Esophagus squamous epithelium (tissue), 5 donors: Measurements from ENCODE around the gene POP7. TPM values are rescaled to one million over a fixed set of nuclear protein-coding genes. Genes with fewer than 3 reads are reported as not detected.

Experiments
- DNase-seq: peaks from one replicate; lab custom pipeline; 2025; lab: John Stamatoyannopoulos, UW
- H3K27ac ChIP-seq, 4 donors: fragments of 200-600 bp; sonication (generic); one replicate each; pipeline ENCODE4 v1.5.1; 2016 to 2019; ENCODE audit warnings: mild to moderate bottlenecking in 1 of 4
- H3K27me3 ChIP-seq, 4 donors: fragments of 200-600 bp; sonication (generic); 1 replicate in 3 of 4; 2 replicates in 1 of 4; pipeline versions ENCODE4 v1.5.1 to v1.6.0; 2017 to 2021; ENCODE audit warnings: antibody characterized with exemption in 1 of 4
- H3K36me3 ChIP-seq, 3 donors: fragments of 200-600 bp; sonication (generic); one replicate each; pipeline ENCODE4 v1.5.1; 2016 to 2019
- H3K4me1 ChIP-seq, 3 donors: fragments of 200-600 bp; sonication (generic); one replicate each; pipeline ENCODE4 v1.5.1; 2017 to 2019
- H3K4me3 ChIP-seq, 4 donors: fragments of 200-600 bp; sonication (generic); 1 replicate in 3 of 4; 2 replicates in 1 of 4; pipeline ENCODE4 v1.5.1; 2016 to 2019; ENCODE audit warnings: mild to moderate bottlenecking in 2 of 4, moderate library complexity in 1 of 4
- H3K9me3 ChIP-seq, 3 donors: fragments of 200-600 bp; sonication (generic); one replicate each; pipeline ENCODE4 v1.5.1; 2016 to 2019
- CTCF ChIP-seq, 6 experiments: fragments of 450-650 bp in 4 of 6; fragments of 200-600 bp in 2 of 6; sonication (generic) in 2 of 6; IDR thresholded peaks; one replicate each; pipeline ENCODE4 v1.5.1; 2016 to 2019; ENCODE audit warnings: antibody characterized with exemption in 6 of 6, mild to moderate bottlenecking in 4 of 6, moderate library complexity in 4 of 6
- POLR2A ChIP-seq, 4 donors: fragments of 450-650 bp; IDR thresholded peaks; one replicate each; pipeline ENCODE4 v1.6.1; 2017; ENCODE audit warnings: antibody characterized with exemption in 4 of 4, mild to moderate bottlenecking in 4 of 4, moderate library complexity in 3 of 4
- WGBS, 2 donors: methylation state at CpG; one replicate each; pipeline ENCODE4 v1.1.5; 2018; 5-methylcytosine and 5-hydroxymethylcytosine counted together
- intact Hi-C: fragments of 100-400 bp; cut with DNase I; formaldehyde crosslinking; loops from one replicate; pipeline ENCODE4 v1.15.0; 2022
- total RNA-seq, 4 donors: library from RNA; depleted of rRNA; stranded (reverse); fragments of >200 nt; gene quantifications; one replicate each; pipeline ENCODE4 v1.1.0, GENCODE V29; 2016
- donor health status: DM: yes; HTN: yes; CAD: no.

The POP7 gene
- total RNA-seq, 4 donors from 2014 or later: 28.0 to 36.7 (median 30.0) TPM

GRCh38 chr7:100686201-100686821 is 19.6 kb upstream of the POP7 start:
- peaks cover 54 to 89% (median 62%) of the 10 kb centered on the region in 3 donors for H3K36me3 ChIP-seq
- H3K9me3 ChIP-seq: no peaks in the 10 kb centered on the region
- 72 to 88% methylated on average over 18 of the region's 33 CpGs for WGBS, 2 donors
- TF ChIP-seq CTCF (IDR thresholded peaks at IDR 0.05) (no peak), POLR2A (IDR thresholded peaks at IDR 0.05) (no peak)
- peaks cover 3 to 45% (median 22%) of the 10 kb centered on the region in 3 donors for H3K4me1 ChIP-seq
- H3K4me3 ChIP-seq: no peak overlapping the region
- no peaks in the 10 kb centered on the region for H3K27me3 ChIP-seq
- H3K27ac ChIP-seq: no peak overlapping the region
- intact Hi-C loops: no loop called here
- no peak for DNase-seq

- H3K27ac ChIP-seq: no peak overlapping the region
- H3K4me1 ChIP-seq: peaks cover 8 to 45% (median 27%) of the 10 kb centered on the region in 3 donors
- intact Hi-C loops: no loop called here
- 75 to 88% methylated on average over 4 to 5 of the region's 17 CpGs for WGBS, 2 donors
- no peak for TF ChIP-seq POLR2A (IDR thresholded peaks at IDR 0.05)
- no peak for TF ChIP-seq CTCF (IDR thresholded peaks at IDR 0.05)
- H3K27me3 ChIP-seq: no peaks in the 10 kb centered on the region
- no peak overlapping the region for H3K4me3 ChIP-seq
- no peaks in the 10 kb centered on the region for H3K9me3 ChIP-seq
- H3K36me3 ChIP-seq: peaks cover 49 to 84% (median 57%) of the 10 kb centered on the region in 3 donors
- DNase-seq: no peak
These were observed 19.1 kb upstream of the POP7 start for GRCh38 chr7:100686822-100687211.

GRCh38 chr7:100687261-100687660 is 18.7 kb upstream of the POP7 start:
- no peak for DNase-seq
- H3K4me1 ChIP-seq: peaks cover 12 to 45% (median 31%) of the 10 kb centered on the region in 3 donors
- intact Hi-C loops: no loop called here

GRCh38 chr7:100687751-100688300 is 18.1 kb upstream of the POP7 start:
- 96% methylated on average over 10 of the region's 25 CpGs; no CpG with 5 or more reads in 1 of the 2 donors for WGBS, 2 donors
- TF ChIP-seq CTCF (IDR thresholded peaks at IDR 0.05) (no peak), POLR2A (IDR thresholded peaks at IDR 0.05) (no peak)
- intact Hi-C loops: no loop called here
- peaks cover 17 to 48% (median 37%) of the 10 kb centered on the region in 3 donors for H3K4me1 ChIP-seq
- no peak for DNase-seq
- H3K9me3 ChIP-seq: no peaks in the 10 kb centered on the region
- H3K36me3 ChIP-seq: peaks cover 39 to 74% (median 57%) of the 10 kb centered on the region in 3 donors
- H3K27me3 ChIP-seq: no peaks in the 10 kb centered on the region
- H3K4me3 ChIP-seq: no peak overlapping the region
- no peak overlapping the region for H3K27ac ChIP-seq

More at GRCh38 chr7:100687261-100687660, 18.7 kb upstream of the POP7 start:
- Histone ChIP-seq H3K4me3 (no peak overlapping the region), H3K36me3 (peaks cover 44 to 80% (median 57%) of the 10 kb centered on the region in 3 donors), H3K27ac (no peak overlapping the region), H3K9me3 (no peaks in the 10 kb centered on the region), H3K27me3 (no peaks in the 10 kb centered on the region)
- WGBS, 2 donors: 87% methylated on average over 14 of the region's 22 CpGs; no CpG with 5 or more reads in 1 of the 2 donors
- no peak for TF ChIP-seq CTCF (IDR thresholded peaks at IDR 0.05)
- no peak for TF ChIP-seq POLR2A (IDR thresholded peaks at IDR 0.05)

GRCh38 chr7:100688326-100688860 is 17.5 kb upstream of the POP7 start:
- TF ChIP-seq CTCF (IDR thresholded peaks at IDR 0.05) (no peak), POLR2A (IDR thresholded peaks at IDR 0.05) (no peak)
- Histone ChIP-seq H3K27me3 (no peaks in the 10 kb centered on the region), H3K27ac (no peak overlapping the region), H3K4me3 (no peak overlapping the region), H3K36me3 (peaks cover 38 to 68% (median 52%) of the 10 kb centered on the region in 3 donors), H3K9me3 (no peaks in the 10 kb centered on the region), H3K4me1 (peaks cover 21 to 54% (median 41%) of the 10 kb centered on the region in 3 donors)
- DNase-seq: no peak
- intact Hi-C loops: no loop called here
- 65 to 81% methylated on average over 4 to 13 of the region's 16 CpGs for WGBS, 2 donors
